GM12878 (cell line): ENCODE results near the gene TRAF3IP1. TPM values are rescaled to one million over a fixed set of nuclear protein-coding genes. Genes with fewer than 3 reads are reported as not detected.

ENCODE experiments used
- ASH2L ChIP-seq: fragments of 300-600, 200-600 bp; sonication (generic); IDR thresholded peaks from 2 replicates; pipeline ENCODE4 v1.6.1; 2017; ENCODE audit warnings: low read depth, mild to moderate bottlenecking, borderline replicate concordance
- HSF1 ChIP-seq: fragments of 150-350 bp; IDR thresholded peaks from 2 replicates; pipeline ENCODE4 v1.6.1; 2014; ENCODE audit warnings: mild to moderate bottlenecking, low read depth, low read length
- KLF5 ChIP-seq: fragments of 450-650 bp; IDR thresholded peaks from 2 replicates; pipeline ENCODE4 v1.6.1; 2014; ENCODE audit warnings: mild to moderate bottlenecking; ENCODE audit not compliant: partially characterized antibody
- LARP7 ChIP-seq: fragments of 450-650 bp; IDR thresholded peaks from 2 replicates; pipeline ENCODE4 v1.6.1; 2017; ENCODE audit warnings: mild to moderate bottlenecking
- MTA3 ChIP-seq: IDR thresholded peaks from 2 replicates; pipeline ENCODE4 v1.6.1; 2012; ENCODE audit warnings: low read length, inconsistent platforms, borderline replicate concordance
- MYC ChIP-seq: IDR thresholded peaks from 2 replicates; pipeline ENCODE4 v1.6.1; 2011; ENCODE audit warnings: mild to moderate bottlenecking, low read length, moderate library complexity, inconsistent platforms; ENCODE audit not compliant: insufficient read depth, insufficient replicate concordance, insufficient read length, severe bottlenecking
- NFIC ChIP-seq: IDR thresholded peaks from 2 replicates; pipeline ENCODE4 v1.6.1; 2012; ENCODE audit warnings: low read depth, mild to moderate bottlenecking, inconsistent platforms, low read length, moderate library complexity
- NKRF ChIP-seq: fragments of 450-650 bp; conservative IDR thresholded peaks from 2 replicates; pipeline ENCODE4 v1.6.1; 2017; ENCODE audit warnings: mild to moderate bottlenecking, moderate library complexity
- SMAD1 ChIP-seq: fragments of 450-650 bp; IDR thresholded peaks from 2 replicates; pipeline ENCODE4 v1.6.1; 2018; ENCODE audit warnings: mild to moderate bottlenecking, low read depth; ENCODE audit not compliant: partially characterized antibody
- polyA plus RNA-seq, 11 experiments: library from polyadenylated mRNA; depleted of rRNA in 4 of 11; unstranded in 6 of 11; stranded (reverse) in 5 of 11; fragments of >200 nt; fragmentation: Nextera tagmentation in 4 of 11; fragmentation: Illumina TruSeq in 1 of 11; extraction: Ambion mirVana in 4 of 11; extraction: Trizol in 1 of 11; gene quantifications; 1 replicate in 1 of 11; 2 replicates in 10 of 11; pipeline versions ENCODE4 v1.2.1 to v1.2.3, GENCODE V29; 2011 to 2016; ENCODE audit warnings: inconsistent platforms in 2 of 11, missing spikeins in 2 of 11, low read depth in 1 of 11
- total RNA-seq, 4 experiments: library from RNA; depleted of rRNA in 3 of 4; stranded (reverse); fragments of >200 nt in 3 of 4; fragmentation: Illumina TruSeq in 1 of 4; extraction: Trizol in 1 of 4; gene quantifications; 2 replicates each; pipeline versions ENCODE4 v1.2.1 to v1.2.3, GENCODE V29; 2013 to 2021
- TF ChIP-seq, protein P1 (sequence below): fragments of 450-650 bp; IDR thresholded peaks from 2 replicates; pipeline ENCODE4 v1.6.1; 2017; ENCODE audit warnings: mild to moderate bottlenecking, moderate library complexity
- TF ChIP-seq, protein P2 (sequence below): fragments of 450-650 bp; IDR thresholded peaks from 2 replicates; pipeline ENCODE4 v1.6.1; 2016; ENCODE audit warnings: mild to moderate bottlenecking
- TF ChIP-seq, protein P3 (sequence below): fragments of 450-650 bp; IDR thresholded peaks from 2 replicates; pipeline ENCODE4 v1.6.1; 2017; ENCODE audit warnings: mild to moderate bottlenecking
- TF ChIP-seq, protein P4 (sequence below): fragments of 450-650 bp; IDR thresholded peaks from 2 replicates; pipeline ENCODE4 v1.6.1; 2016; ENCODE audit warnings: mild to moderate bottlenecking

Gene TRAF3IP1
- total and polyA plus RNA-seq, 10 of the 15 experiments (the other 5 are each of a cell fraction or from before 2014, with no cell fraction given): 1.6 to 7.5 (median 3.6) TPM

DNA sequence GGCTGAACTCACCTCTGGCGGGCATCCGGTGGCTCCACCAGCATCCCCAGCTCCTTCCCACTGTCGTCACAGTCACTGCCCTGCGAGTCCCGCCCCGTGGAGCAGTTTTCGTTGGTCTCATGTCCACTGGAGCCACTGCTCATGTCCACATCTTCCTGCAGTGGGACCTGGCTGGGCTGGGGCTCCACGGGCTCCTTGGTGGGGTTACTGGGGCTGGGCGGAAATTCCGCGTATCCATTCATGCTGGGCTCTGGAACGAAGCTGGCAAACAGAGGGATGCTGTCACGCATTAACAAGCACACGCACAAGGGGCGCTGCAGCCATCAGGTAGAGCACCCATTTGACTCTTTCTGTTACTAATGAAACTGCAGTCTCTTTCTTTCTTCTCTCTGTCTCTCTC lies 42.6 kb upstream of the TRAF3IP1 start (continued):
- TF ChIP-seq, protein P1, sequence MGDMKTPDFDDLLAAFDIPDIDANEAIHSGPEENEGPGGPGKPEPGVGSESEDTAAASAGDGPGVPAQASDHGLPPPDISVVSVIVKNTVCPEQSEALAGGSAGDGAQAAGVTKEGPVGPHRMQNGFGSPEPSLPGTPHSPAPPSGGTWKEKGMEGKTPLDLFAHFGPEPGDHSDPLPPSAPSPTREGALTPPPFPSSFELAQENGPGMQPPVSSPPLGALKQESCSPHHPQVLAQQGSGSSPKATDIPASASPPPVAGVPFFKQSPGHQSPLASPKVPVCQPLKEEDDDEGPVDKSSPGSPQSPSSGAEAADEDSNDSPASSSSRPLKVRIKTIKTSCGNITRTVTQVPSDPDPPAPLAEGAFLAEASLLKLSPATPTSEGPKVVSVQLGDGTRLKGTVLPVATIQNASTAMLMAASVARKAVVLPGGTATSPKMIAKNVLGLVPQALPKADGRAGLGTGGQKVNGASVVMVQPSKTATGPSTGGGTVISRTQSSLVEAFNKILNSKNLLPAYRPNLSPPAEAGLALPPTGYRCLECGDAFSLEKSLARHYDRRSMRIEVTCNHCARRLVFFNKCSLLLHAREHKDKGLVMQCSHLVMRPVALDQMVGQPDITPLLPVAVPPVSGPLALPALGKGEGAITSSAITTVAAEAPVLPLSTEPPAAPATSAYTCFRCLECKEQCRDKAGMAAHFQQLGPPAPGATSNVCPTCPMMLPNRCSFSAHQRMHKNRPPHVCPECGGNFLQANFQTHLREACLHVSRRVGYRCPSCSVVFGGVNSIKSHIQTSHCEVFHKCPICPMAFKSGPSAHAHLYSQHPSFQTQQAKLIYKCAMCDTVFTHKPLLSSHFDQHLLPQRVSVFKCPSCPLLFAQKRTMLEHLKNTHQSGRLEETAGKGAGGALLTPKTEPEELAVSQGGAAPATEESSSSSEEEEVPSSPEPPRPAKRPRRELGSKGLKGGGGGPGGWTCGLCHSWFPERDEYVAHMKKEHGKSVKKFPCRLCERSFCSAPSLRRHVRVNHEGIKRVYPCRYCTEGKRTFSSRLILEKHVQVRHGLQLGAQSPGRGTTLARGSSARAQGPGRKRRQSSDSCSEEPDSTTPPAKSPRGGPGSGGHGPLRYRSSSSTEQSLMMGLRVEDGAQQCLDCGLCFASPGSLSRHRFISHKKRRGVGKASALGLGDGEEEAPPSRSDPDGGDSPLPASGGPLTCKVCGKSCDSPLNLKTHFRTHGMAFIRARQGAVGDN: no peak
- TF ChIP-seq, protein P2, sequence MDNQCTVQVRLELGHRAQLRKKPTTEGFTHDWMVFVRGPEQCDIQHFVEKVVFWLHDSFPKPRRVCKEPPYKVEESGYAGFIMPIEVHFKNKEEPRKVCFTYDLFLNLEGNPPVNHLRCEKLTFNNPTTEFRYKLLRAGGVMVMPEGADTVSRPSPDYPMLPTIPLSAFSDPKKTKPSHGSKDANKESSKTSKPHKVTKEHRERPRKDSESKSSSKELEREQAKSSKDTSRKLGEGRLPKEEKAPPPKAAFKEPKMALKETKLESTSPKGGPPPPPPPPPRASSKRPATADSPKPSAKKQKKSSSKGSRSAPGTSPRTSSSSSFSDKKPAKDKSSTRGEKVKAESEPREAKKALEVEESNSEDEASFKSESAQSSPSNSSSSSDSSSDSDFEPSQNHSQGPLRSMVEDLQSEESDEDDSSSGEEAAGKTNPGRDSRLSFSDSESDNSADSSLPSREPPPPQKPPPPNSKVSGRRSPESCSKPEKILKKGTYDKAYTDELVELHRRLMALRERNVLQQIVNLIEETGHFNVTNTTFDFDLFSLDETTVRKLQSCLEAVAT: no peak
- no peak for TF ChIP-seq KLF5
- TF ChIP-seq MYC: no peak
- no peak for TF ChIP-seq NKRF
- TF ChIP-seq ASH2L: no peak
- TF ChIP-seq LARP7: no peak
- TF ChIP-seq, protein P3, sequence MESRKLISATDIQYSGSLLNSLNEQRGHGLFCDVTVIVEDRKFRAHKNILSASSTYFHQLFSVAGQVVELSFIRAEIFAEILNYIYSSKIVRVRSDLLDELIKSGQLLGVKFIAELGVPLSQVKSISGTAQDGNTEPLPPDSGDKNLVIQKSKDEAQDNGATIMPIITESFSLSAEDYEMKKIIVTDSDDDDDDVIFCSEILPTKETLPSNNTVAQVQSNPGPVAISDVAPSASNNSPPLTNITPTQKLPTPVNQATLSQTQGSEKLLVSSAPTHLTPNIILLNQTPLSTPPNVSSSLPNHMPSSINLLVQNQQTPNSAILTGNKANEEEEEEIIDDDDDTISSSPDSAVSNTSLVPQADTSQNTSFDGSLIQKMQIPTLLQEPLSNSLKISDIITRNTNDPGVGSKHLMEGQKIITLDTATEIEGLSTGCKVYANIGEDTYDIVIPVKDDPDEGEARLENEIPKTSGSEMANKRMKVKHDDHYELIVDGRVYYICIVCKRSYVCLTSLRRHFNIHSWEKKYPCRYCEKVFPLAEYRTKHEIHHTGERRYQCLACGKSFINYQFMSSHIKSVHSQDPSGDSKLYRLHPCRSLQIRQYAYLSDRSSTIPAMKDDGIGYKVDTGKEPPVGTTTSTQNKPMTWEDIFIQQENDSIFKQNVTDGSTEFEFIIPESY: no peak
- TF ChIP-seq MTA3: no peak
- TF ChIP-seq SMAD1: no peak
- TF ChIP-seq, protein P4, sequence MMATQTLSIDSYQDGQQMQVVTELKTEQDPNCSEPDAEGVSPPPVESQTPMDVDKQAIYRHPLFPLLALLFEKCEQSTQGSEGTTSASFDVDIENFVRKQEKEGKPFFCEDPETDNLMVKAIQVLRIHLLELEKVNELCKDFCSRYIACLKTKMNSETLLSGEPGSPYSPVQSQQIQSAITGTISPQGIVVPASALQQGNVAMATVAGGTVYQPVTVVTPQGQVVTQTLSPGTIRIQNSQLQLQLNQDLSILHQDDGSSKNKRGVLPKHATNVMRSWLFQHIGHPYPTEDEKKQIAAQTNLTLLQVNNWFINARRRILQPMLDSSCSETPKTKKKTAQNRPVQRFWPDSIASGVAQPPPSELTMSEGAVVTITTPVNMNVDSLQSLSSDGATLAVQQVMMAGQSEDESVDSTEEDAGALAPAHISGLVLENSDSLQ: no peak
- TF ChIP-seq NFIC: no peak
- TF ChIP-seq HSF1: no peak
